GM19099 (cell line): ENCODE results near the gene MOGAT1.

Experiments used
- POLR2A ChIP-seq: IDR thresholded peaks from 3 replicates; pipeline ENCODE4 v1.6.1; 2011; ENCODE audit warnings: low read depth; ENCODE audit not compliant: insufficient read length; ENCODE audit errors: extremely low read depth

Gene MOGAT1

GRCh38 chr2:222671259-222672067, at the start of gene MOGAT1:
TSS of gene MOGAT1 (plus strand) at chr2:222671658. CDS start at chr2:222671786, 128 bp downstream.
- TF ChIP-seq POLR2A, result no peak

DNA sequence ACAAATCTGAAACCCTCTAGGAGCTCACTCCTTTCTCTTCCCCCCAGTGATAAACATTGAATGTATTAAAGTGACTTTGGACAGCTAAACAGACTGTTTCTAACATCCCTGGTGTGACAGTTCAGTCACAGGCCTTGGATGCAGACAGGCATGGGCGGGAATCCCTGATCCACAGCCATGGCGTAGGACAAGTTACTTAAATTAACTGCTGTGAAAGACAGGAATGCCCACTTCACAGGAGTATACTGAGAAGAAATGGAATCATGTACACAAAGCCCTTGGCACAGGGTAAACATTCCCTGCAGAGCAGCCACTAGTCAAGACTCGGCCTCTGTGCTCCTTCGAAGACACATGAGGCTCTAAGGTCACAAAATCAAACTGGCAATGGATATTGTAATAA, 49.6 kb upstream of the MOGAT1 start:
- TF ChIP-seq POLR2A, result no peak

- TF ChIP-seq POLR2A, result no peak
Measured at GRCh38 chr2:222622910-222623309, 48.5 kb upstream of the MOGAT1 start.

GRCh38 chr2:222623756-222624309, 47.6 kb upstream of the MOGAT1 start:
- no peak for TF ChIP-seq POLR2A

- TF ChIP-seq POLR2A, result no peak
Measured at GRCh38 chr2:222627764-222628163, 43.7 kb upstream of the MOGAT1 start.

DNA sequence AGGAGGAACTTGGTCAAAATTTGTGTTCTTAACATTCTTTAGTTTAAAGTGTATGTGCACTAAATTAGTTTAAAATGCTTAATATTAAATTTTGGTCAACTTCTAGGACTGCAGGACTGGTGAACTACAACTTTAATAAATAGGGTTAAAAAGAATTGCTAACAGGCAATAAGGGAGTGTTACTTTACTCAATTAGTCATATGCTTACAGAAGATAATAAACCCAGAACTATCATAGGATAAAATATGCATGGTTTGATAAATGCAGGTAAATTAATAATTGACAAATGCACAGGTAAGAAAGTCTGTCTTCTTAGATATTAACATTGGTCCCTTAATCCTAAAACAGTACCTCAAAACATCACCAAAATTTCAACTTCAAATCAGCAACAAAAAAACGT, 36.2 kb upstream of the MOGAT1 start:
- TF ChIP-seq POLR2A, result no peak

GRCh38 chr2:222637067-222637466, 34.4 kb upstream of the MOGAT1 start:
- TF ChIP-seq POLR2A, result no peak

DNA sequence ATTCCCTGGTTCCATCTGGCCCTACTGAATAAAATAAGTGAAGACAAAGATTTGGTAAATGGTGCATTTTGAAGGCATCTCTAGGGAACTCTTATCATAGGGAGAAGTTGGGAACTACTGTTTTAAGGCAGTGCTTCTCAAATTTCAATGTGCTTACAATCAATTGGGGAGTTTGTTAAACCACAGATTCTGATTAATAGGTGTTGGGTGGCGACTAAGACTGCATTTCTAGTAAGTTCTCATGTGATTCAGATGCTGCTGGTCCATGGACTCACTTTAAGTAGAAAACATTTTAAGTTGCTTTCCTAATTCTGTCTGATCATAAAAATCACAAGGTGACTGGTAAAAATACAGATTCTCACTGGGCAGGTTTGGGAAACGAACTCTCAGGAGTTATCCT, 30.1 kb upstream of the MOGAT1 start:
- TF ChIP-seq POLR2A, result no peak

- TF ChIP-seq POLR2A, result no peak
Measured at GRCh38 chr2:222643134-222643533, 28.3 kb upstream of the MOGAT1 start.

DNA sequence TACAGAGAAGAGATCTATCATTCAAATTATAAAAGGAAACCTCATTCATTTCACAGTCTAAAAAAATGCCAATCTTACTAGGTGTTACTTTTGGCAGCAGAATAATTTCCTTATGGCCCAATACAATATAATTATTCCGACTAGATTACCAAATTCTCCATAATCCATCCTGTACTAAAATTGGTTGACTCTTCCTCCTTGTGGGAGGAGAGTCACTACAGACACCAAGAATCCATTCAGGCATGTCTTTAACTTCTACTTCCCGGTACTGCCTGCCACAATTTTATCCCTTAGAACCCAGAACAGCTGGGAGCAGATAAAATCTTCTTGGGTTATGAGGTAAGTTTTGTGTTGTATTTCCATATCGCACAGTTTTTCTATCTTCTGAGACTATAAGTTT, 25.4 kb upstream of the MOGAT1 start:
- TF ChIP-seq POLR2A, result no peak

GRCh38 chr2:222649801-222650200, 21.7 kb upstream of the MOGAT1 start:
- TF ChIP-seq POLR2A, result no peak

DNA sequence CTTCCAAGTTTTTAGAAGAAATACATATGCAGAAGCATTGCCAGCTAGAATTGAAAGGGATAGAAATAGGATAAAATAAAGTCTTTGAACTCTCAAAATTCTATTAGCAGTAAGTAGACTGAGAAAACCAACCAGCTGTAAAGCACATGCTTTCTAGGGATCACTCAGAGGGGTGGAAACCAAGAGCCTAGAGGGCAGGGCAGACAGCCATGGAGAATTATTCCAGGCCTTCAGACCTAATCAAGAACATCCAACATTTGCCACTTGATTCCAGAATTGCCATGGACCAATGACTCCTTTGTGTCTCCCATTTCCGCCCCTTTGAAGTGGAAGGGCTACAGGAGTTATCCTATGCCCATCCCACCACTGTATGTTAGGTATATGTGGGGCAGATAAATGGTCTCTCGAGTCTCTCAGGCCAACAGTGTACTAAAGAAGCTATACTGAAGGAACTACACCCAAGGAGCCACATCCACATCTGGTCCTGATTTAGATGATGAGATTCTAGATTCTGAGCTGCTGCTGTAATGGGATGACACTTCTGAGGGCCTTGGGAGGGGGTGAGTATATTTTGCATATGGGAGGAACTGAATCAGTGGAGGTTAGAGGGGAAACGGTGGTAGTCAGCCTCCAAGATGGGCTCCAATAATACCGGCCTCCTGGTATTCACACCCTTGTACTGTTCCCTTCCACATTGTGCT, 19.6 kb upstream of the MOGAT1 start:
- TF ChIP-seq POLR2A, result no peak

GRCh38 chr2:222652491-222653255, 18.8 kb upstream of the MOGAT1 start:
- TF ChIP-seq POLR2A, result no peak

DNA sequence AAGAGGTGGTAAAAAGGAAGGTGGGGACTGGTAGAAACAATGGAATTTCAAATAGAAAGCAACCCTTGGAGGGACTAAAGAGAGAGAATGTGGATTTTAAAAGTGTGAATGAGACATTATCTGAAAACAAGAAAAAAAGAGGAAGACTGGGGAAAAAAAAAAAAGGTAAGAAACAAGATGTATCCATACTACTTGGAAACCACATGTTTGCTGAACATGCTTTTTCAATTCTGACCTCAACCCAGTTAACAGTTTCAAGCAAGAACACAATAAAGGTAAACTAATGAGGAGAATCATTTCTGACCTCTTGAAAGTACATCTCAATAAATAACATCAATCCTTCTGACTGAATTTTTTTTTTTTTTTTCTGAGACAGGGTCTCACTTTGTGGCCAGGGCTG, 18.2 kb upstream of the MOGAT1 start:
- TF ChIP-seq POLR2A, result no peak

DNA sequence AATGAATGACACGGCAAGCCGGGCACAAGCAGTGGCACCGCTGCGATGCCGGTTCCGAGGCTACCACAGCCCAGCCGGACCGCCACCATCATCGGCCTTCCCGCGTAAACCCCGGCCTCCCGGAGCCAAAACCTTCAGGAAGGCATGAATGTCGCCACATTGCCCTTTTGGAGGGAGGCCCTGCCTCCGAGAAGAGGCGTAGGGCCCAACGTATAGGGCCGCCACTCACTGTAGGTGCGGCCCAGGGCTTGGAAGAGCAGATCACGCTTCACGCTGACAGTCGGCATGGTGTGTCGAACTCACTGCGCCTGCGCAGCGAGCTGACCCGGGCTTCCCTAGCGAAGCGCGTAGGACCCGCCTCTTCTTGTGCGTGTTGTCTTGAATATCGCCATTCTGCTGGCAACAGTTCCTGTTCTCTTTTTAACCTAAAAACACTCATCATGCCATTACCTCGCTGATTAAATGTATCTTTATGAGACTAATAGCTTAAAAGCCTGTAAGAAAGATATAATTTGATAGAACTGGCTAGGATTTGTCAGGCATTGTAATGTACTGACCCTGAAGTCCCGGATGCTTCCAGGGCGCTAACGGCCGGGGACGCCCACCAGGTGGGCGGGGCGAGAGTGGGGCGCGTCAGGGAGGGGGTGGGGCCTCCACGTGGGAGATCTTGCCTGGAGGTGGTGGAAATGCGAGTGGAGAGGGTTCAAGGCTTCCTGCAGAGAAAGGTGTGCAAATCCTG, 15.5 kb upstream of the MOGAT1 start, which contains the start of gene FARSB:
Gene FARSB, minus strand, starts transcription at position 306 of the 739 bp plus-strand sequence. Its CDS starts 19 bp downstream, at position 287.
- TF ChIP-seq POLR2A, result peak; percentile 83
